ENCODE results near the gene FIGLA.

The FIGLA gene

DNA sequence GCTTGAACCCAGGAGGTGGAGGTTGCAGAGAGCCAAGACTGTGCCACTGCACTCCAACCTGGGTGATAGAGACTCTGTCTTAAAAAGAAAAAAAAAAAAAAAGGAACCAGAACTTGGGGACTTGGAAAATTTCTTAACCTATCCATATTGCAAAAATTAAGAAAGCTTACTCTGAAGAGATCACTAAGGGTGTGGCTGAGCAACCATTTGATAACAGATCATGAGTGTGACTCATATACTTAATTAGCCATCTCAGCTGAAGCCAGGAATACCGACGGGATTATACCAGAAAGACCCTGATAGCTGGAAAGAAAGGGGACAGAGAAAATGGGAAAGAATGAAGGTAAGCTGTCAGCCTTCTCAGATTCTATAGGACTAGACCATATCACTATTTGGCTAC, 15.3 kb downstream of the FIGLA start:
- no peak for DNase-seq (ENCODE audit: low read depth)

DNA sequence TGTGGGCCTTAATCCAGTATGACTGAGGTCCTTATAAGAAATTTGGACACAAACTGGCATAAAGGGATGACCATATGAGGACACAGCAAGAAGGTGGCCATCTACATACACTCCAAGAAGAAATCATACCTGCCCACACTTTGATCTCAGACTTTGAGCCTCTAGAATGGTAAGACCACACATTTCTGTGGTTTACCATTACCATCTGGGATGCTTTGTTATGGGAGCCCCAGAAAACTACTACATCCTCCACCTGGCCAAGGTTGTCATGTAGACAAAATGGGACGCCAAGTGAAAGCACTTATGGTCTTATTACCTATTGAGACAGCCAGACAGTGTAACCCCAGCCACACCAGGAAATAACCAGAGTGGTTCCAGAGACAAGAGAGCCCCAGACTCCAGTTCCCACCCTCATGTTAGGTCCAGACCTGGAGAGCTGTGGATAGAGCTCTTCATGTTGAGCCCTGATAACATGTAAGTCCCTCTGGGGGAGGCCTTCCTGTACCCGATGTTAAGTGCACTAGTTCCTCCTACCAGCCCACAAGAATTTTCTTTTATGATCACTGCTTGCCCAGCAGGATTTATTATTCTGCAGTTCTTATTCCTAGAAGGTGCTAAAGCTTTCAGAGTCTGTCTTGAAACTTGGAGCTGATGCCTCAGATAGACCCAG, 17.8 kb downstream of the FIGLA start:
- no peak for DNase-seq (ENCODE audit: low read depth)

DNA sequence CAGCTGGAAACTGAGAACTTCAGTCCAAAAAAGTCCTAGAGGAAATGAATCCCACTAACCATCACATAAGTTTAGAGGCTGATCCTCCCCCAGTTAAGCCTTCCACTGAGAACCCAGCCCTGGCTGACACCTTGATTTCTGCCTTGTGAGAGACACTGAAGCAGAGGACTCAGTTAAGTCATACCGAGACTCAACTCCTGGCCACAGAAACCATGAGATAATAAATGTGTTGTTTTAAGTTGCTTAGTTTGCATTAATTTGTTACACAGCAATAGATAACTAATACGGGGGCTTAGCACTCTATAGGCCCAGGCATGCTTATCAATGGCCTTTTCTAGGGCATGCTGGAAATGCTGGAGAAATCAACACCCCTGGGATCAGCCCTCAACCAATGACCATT, 19.0 kb downstream of the FIGLA start:
- no peak for DNase-seq (ENCODE audit: low read depth)

DNA sequence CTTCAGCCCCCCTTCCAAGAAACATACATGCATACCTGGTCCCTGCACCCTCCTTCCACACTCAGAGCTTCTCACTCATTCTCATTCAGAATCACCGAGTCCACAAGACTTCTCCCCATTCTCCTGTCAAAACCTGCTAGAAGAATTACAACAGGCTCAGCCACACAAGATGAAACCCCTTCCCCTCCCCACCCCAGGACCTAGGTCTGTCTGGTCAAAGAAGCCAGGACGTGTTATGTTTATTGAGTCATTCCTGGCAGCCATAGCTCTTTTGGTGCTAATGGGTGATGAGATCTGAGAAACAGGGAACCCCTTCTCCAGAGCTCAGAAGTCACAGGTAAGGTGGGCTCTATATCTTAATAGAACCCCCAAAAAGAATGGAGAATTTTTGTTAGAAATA, 21.0 kb downstream of the FIGLA start:
- no peak for DNase-seq (ENCODE audit: low read depth)

DNA sequence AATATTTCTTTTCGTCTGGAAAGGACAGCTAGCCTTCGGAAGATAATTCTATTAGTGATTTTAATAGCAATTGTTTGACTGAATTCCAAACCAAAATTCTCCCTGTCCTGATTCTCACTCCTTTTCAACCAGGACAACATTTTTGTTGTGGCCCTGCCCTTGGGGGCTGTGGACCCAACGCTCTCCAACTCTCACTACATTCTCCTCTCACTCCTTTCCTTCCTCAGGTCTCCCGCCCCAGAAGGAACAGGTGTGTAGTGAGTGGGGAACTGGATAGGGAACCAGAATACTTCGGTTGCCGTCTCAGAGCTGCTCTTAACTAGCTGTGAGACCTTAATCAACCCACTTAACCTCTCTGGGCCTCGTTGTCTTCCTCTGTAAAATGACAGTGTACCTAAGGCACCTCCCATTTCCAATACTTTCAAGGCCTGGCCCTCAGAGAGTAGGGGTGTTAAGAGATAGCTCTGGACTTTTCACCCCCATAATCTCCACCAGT, 21.8 kb downstream of the FIGLA start:
- no peak for DNase-seq (ENCODE audit: low read depth)

DNA sequence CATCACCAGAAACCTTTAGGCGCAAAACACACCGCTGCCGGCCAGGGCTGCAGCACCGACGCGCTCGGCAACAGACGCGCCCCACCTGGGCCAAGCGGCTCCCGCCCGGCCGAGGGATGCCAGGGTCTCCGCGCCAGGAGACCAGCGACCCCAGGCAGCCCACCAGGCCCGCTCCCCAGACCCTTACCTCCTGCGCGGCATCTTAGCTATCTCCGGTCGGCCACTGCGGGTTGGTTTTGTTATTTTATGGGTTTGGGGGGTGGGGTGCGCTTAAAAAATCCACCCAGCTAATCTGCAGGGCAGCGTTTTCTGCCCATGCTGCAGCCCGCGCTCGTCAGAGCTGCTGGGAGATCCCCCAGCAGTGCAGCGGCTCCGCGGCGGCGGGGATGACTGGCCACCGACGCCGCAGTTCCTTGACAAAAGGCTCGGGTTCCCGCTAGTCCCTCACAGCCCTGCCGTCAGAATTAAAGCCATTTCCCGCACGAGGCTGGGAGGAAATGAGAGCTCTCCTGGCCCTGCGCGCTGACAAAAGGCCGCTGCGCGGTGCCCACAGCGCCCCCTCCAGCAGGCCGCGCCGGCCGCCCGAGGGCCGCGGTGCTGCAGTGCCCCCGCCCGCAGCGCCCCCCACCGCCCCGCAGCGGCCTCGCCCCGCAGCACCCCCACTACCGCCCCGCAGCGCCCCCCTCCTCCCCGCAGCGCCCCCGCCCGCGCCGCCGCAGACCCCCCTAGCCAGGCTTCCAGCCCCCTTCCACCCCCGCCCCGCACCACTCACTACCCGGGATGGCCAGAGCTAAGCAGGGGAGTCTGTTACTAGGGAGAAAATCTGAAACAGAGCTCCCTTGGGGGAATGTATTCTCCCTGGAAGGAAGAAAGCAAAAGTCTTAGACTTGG, 22.5 kb downstream of the FIGLA start, which contains the start of gene ADD2:
Gene ADD2, minus strand, starts transcription at position 502 of the 891 bp plus-strand sequence. CDS start 61,792 bp downstream, outside the sequence.
- DNase-seq (ENCODE audit: low read depth), result peak; percentile 15

DNA sequence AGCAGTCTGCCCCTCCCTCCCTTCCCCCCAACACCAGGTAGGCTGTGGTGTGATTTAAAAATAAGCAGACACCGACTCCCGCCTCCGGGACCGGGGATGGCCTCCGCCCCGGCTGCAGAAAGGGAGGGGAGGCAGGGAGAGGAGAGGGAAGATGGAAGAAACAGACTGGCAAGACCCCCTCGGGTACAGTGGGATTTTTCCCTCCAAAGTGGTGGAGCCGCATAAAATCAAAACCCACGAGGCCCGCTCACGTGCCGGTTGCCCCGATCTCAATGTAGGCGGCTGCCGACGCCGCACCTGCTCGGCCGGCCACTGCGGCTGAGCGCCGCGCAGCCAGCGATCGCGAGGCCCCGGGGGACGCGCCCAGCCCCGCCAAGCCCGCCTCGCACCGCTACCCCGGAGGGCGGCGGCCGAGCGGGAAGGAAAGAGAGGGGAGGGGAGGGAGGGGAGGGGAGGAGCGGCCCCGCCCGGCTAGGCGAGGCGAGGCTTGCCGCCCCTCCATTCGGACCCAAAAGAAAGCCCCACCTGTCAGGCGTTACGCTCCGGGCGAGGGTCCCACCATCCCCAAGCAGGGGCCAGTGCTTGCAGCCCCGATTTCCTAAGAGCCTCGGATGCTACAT, 23.3 kb downstream of the FIGLA start:
- DNase-seq (ENCODE audit: low read depth), result no peak

DNA sequence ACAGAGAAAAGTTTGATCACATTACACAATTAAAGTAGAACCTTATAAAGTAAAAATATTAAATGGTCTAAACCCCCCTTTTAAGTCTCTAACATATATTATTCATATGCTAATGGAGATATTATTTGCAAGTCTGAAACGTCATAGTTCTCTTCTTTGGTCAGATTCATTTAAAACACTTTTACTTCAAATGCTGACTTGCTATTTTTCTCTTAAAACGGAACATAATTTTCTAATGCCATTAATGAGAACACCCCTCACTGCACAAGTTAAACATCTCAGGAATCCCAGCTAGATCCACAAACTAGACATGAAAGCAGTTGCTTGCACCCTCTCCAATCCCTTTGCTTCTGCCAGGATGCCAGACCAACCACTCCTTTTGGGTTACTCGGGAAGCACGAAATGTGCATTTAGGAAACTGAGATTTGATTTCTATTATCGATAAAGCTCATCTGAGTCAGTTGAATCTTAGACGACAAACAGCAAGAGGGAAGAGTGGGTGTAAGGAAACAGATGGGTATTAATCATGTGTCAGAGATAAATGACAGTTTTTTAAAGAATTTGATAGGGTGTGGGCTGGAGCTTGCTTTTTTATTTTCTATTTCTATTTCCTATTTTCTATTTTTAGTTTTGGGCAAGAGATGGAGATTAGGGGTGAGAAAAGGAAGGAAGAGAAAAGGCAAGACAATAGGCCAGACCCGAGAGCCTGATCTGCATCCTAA, 23.9 kb downstream of the FIGLA start:
- no peak for DNase-seq (ENCODE audit: low read depth)

DNA sequence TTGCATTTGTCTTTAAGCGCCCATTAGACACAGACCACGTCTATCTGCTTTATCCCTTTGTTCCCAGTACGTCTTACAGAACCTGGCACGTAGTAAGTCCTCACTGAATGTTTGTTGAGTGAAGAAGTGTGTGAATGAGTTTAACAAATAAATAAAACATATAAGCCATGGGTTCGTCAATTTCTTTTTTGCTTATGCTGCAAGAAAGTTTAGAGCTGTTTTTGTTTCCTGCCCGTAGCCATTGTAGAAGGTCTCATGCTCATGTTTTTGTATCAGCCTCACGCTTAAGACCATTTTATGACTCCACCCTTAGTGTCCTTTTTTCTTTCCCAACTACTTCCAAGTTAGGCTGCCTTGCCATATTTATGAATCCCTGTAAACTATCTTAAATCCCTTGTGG, 24.9 kb downstream of the FIGLA start:
- DNase-seq (ENCODE audit: low read depth), result no peak

DNA sequence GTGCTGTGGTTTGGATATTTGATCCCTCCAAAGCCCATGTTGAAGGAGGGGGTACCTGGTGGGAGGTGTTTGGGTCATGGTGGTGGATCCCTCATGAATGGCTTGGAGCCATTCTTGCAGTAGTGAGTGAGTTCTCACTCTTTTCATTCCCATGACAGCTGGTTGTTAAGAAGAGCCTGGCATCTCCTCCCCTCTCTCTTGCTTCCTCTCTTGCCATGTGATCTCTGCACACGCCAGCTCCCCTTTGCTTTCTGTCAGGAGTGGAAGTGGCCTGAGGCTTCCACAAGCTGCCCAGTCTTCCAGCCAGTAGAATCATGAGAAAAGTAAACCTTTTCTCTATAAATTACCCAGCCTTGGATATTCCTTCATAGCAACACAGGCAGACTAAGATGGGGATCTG, 31.0 kb downstream of the FIGLA start:
- no peak for DNase-seq (ENCODE audit: low read depth)

DNA sequence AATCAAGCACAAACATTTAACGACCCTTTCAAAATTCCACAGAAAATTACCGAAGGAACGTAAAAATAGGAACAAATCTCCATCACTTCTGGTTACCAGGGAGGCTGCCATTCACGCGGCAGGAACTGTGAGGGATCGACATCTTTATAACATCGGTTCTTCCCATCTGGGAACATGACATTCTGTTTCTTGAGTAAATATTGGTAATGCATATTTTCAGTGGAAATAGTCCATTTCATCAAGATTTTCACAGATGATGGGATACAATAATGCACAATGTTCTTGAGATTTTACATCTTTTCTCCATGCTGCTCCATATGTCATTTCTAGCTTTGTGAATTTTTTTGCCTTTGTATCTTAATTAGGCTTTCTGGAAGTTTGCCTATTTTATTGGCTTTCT, 32.5 kb downstream of the FIGLA start:
- no peak for DNase-seq (ENCODE audit: low read depth)

DNA sequence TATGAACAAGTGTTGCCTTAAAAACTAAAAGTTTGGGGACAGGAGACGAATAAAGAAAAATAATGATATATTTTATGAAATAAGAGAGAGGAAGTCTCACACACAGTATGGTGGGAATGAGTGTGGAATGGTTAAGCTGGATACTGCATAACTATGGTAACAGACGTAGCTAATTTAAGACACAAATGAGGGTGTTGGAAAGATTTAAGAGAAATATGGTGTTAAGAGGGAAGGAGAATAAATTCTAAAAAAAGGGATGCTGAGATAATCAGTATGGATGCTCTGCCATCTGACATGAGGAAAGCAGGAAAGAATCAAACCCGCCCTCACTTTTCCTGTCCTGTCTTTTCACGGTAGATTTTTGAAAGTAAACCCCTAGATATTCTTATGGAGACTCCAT, 33.1 kb downstream of the FIGLA start:
- no peak for DNase-seq (ENCODE audit: low read depth)

DNA sequence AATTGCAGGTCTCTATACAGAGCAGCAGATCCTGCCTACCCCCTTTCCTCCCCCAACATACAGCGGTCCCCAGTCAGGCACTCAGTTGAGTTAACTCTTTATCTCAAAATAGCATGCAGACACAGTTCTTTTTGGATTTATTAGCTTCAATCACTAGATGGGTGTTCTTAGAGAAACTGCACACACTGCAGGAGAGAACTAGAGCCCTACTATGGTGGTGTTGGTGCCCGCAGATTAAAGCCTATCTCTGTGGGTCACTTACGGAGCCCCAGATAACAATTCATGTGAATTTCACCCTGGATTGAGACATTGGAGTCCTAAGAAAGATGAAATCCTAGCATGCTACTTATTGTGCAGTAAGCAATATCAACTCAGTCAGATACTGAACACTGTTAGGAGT, 34.3 kb downstream of the FIGLA start:
- DNase-seq (ENCODE audit: low read depth), result no peak

DNA sequence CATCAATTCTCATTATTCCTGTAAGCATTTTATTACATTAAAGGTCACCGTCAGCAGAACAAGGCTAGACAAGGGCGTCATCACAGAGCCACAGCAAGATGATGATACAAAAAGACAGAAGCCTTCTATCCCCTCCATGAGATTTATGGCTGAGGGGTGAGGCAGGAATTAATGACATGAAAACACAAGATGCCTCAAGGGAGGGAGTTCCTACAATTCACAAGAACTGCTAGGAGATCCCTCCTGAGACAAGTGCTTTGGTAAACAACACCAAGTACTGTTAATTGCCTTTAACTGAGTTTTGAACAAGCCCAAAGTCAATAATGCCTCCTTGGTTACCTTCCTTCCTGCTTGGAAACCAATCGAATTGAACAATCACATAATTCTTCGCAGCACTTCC, 36.5 kb downstream of the FIGLA start:
- DNase-seq (ENCODE audit: low read depth), result no peak

DNA sequence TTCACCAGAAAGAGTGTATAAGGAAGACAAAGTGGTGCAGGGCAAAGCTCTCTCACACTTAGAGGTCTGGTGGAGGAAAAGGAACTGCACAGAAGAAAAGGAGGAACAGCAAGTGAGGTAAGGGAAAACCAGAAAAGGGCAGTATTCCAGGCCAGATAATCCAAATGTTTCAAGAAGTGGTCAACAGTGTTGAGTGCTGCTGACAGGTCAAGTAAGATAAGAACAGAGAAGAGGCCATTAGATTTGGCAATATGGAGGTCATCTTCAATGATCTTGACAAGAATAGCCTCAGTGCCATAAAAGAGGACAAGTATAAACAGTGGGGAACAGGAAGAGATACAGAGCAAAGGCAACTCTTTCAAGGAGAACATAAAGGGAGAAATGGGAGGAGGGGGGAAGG, 37.4 kb downstream of the FIGLA start:
- DNase-seq (ENCODE audit: low read depth), result no peak

DNA sequence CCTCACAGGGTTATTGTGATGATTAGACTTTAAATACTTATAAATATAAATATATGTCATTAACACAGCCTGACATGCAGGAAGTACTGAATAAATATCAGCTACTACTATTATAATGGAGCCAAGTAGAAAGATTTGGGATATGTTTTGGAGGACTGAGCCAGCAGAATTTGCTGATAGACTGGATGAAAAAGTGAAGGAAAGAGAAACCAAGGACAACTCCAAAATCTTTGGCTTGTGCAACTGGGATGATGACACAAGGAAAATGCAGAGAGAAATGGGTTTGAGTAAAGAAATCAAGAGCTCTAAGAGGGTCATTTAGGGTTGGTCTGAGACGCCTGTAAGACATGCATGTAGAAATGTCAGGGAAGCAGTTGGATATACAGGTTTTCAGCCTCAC, 38.0 kb downstream of the FIGLA start:
- no peak for DNase-seq (ENCODE audit: low read depth)

DNA sequence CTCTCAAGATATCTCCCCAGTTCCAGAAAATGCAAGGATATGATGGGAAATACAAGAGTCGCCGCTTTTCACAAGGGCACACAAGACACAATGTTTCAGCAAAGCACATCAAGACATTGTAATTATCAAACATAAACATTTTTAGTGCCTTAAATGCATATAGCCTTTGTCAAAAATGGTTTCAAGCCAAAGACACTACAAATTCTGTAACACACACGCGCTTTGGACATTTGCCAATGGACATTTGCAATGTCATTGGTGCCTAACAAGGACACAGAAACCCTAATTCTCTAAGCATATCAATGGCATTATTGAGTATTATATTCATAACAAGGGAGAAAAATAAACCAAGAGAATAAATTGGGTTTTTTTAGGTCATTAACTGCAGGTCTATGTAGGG, 38.6 kb downstream of the FIGLA start:
- no peak for DNase-seq (ENCODE audit: low read depth)

DNA sequence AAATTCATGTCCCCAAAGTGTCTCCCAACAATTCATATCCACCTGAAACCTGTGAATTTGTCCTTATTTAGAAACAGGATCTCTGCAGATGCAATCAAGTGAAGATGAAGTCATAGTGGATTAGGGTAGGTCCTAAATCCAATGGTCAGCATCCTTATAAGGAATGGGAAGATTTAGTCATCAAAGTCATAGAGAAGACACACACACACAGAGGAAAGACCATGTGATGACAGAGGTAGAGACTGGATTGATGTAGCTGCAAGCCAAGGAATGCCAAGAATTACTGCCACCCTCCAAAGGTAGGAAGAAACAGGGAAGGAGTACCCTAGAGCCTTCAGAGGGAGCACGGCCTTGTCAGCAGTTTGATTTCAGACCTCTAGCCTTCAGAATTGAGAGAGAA, 40.1 kb downstream of the FIGLA start:
- DNase-seq (ENCODE audit: low read depth), result no peak

DNA sequence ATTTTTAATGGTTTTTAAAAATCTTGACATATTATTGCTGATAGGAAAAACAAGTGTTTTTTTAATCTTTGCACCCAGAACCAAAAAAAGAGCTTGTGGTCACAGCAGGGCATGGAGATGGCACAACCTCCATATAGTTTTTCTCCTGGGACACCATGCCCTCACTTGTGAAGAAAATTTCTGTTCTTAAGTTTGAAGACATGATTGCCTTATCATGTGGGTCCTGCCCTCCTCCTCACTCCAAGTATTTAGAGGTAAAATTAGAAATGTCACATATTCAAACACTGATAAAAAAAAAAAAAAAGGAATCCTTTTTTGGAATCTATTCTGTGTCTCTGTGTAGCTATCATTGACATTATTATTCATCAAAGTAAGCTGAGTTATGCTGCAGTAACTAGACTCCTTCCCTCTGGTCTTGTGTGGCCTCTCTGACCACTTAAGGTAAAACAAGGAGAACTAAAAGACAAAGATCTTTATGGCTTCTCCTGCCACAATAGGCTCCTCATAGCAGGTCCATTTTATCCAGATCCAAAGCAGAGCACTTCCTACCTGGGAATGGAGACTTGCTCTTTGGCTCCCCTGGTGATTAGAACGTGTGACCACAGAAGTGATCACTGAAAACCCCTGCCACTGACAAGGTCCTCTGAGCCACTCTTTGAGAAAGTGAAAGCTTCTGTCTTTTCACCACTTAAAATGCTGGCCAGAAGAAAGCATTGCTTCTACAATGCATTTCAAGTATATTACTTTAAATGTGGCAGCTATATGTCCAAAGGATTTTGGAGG, 42.2 kb downstream of the FIGLA start:
- no peak for DNase-seq (ENCODE audit: low read depth)

DNA sequence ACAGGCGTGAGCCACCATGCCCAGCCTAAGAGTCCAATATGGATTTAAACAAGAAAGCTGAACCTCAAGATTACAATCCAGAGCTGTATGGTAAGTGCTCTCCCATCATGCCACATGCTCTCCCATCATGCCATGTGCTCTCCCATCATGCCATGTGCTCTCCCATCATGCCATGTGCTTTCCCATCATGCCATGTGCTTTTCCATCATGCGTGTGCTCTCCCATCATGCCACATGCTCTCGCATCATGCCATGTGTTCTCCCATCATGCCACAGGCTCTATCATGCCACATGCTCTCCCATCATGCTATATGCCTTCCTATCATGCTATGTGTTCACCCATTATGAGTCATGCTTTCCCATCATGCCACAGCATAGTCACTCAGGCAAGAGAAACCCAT, 43.2 kb downstream of the FIGLA start:
- no peak for DNase-seq (ENCODE audit: low read depth)
